ENCODE measurements around the gene PKP2.
A peak's percentile ranks its signal among the peaks of the same experiment; 100 is the strongest.

Gene PKP2

DNA sequence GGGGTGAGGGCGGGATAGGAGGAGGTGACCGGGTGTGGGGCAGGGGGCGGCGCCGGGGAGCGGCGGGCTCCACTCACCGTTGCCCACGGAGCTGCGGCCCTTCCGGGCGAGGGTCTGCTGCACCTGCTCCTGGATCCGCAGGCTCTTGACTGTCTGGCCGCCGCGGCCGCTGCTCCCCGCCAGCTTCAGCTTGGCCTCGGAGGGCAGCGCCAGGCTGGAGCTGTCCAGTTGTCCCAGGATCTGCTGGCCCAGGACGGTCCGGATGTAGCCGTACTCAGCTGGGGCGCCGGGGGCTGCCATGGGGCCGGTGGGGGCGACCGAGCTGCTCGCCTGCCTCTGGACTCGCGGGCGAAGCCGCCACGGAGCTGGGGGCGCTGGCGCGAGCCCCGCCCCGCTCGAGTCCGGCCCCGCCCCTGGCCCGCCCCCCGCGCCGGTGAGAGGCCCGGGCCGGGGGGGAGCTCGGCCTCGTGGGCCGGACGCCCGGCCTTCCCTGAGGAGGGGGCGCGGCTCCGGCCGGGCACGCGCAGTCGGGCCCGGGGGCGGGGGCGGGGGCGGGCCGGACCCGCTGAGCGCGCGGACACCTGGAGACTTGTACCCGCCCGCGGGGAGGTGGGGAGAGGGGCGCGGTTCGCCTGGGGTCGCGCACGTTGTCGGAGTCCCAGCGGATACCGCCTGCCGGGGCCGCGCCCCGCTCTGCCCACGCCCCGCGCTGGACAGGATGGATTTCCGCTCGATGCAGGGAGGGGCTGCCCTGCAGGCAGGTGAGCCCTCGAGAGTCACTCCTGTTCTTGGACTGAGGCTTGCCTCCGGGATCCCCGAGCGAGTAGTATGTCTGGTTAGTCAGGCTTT, at the start of gene PKP2:
Gene PKP2 (minus strand): TSS at position 346 of the 849 bp plus-strand sequence. CDS start 46 bp downstream, at position 300.
- DNase-seq: peak in 1 of 4 experiments; percentile 29

GRCh38 chr12:32944195-32944594, 47.6 kb upstream of the PKP2 start:
- DNase-seq: no peak

DNA sequence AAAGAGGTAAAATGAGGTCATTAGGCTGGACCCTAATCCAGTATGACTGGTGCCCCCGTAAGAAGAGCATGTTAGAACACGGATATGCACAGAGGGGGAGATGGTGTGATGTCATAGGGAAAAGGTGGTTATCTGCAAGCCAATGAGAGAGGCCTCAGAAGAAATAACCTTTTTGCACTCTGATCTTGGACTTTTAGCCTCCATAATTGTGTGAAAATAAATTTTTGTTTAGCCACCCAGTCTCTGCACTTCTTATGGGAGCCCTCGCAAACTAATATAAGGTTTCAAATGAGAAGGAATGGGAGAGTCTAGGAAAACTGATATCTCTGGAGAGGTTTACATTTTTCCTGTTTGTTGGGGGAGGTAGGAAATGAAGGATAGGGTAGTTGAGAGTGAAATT, 43.2 kb upstream of the PKP2 start:
- DNase-seq: no peak

DNA sequence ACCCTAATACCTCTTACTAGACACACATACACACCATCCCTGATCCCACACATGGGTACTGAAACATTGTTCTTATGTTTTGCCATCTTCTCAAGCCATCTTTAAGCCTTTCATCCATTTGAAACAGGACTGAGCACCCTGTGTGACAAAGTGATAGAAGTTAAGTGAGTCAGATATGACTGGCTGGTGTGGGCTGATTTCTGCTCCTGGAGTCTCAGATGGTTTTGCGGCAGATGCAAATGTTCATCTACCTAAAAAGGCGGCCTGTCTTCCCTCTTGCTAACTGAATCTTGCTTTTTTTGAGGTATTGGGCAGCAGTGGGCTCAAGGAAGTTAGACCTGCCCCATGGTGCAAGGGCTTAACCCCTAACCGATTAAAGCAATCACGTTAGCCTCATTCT, 30.4 kb upstream of the PKP2 start:
- DNase-seq: no peak

GRCh38 chr12:32926356-32926755, 29.8 kb upstream of the PKP2 start:
- DNase-seq: no peak

- DNase-seq: no peak
Observed at GRCh38 chr12:32922546-32923297, 26.1 kb upstream of the PKP2 start.

DNA sequence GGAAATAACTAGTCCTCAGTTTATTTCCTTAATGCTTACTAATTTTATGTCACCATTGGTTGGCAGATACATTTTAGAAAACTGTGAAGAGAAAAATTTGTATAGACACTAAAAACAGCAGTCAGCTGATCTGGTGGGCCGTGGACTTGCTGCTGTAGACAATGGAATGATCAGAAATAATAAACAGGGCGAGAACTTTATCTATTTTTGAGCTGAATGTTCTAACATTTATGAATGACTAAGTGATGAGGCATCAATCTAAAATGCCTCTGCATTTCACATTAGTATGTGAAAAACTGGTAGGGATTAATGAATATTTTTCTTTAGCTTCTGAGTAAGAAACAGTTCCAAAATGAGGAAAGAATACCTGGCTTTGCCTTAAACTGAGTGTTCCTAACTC, 24.8 kb upstream of the PKP2 start:
- no peak for DNase-seq

DNA sequence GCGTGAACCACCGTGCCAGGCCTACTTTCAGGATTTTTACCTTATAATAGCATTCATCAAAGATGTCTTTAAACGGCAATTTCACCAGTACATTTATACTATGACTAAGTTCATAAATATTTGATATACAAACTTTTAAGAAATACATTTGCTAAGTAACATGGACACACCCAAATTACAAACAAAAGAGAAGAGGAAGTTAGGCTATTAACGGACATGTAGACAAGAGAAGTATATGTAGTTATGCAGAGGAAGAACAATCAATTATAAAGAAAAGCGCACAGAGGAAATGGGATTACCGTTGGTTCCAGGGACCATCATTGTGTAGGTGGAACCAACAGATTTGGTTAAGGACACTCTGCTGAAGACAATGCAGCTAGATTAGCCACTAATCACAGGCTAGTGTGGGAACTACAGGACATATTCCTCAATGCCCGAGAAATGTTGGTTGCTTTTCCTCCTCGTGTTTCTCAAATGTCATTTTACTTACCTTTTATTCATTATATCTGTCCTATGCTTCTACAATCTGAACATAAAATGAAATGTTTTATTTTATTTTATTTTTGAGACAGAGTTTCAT, 24.0 kb upstream of the PKP2 start:
- no peak for DNase-seq

- DNase-seq: no peak
Observed at GRCh38 chr12:32918890-32919801, 22.6 kb upstream of the PKP2 start.

DNA sequence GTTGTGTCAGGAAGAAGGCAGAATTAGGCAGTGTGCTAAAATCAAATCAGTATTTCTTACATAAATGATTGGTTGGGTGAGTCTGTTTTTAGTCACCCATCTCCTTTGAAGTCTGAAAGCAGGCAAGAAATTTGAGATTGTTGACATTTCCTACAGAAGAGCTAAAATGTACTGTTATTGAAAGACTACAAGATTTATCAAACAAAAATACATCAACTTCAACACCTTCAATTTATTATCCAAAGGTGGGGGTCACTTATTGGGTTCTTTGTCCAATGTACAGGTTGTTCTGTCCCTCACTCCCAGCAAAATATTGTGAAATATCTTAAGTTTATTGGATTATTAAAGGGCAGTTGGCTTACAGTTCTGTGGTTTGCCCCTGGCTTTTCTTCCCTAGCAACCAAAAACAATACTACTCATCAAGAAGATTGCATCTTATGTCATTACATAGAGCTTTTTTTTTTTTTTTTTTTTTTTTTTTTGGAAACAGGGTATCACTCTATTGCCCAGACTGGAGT, 20.6 kb upstream of the PKP2 start:
- DNase-seq: no peak

- no peak for DNase-seq
Observed at GRCh38 chr12:32907898-32908476, 11.4 kb upstream of the PKP2 start.

DNA sequence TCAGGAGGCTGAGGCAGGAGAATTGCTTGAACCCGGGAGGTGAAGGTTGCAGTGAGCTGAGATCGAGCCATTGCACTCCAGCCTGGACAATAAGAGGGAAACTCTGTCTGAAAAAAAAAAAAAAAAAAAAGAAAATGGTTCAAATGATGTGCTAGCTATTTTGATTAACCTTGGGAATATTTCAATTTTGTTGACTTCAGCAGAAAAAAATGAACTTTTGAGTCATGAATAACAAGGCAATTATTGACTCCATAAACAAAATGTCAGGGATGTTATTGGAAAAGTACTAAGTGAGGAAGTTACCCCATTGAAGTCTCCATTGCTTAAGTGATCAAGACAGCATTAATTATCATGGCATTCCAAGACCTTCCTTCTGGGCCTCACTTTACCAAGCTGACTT, 10.6 kb upstream of the PKP2 start:
- DNase-seq: no peak

DNA sequence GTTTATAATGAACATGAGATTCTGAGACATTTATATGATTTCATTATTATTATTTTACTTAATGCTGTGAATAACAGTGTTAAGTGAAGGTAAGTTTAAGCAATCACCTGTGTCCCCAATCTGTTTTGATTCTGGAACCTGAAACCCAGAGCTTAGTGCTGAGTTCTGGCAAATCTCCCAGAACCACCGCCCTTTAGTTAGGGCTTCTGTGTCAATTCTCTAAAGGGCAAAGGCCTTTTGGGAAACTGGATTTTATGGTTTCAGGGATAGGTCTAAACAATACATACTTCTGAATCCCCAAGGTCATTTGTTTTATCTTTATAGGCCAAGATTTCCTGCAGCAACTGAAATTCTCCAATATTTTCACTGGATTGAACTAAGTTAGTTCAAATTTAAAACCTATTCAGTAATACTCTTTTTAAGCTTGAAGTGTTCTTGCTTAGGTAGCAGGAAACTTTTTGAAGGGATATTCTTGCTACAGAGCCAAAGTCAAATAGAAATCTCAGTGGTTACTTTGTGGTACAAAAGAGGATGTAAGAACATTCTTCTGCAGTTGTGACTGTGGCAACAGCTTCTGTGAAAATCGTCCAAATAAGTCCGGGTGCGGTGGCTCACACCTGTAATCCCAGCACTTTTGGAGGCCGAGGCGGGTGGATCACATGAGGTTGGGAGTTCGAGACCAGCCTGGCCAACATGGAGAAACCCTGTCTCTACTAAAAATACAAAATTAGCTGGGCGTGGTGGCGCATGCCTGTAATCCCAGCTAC, 10.0 kb upstream of the PKP2 start:
- no peak for DNase-seq

- no peak for DNase-seq
Observed at GRCh38 chr12:32903763-32904162, 7.2 kb upstream of the PKP2 start.

DNA sequence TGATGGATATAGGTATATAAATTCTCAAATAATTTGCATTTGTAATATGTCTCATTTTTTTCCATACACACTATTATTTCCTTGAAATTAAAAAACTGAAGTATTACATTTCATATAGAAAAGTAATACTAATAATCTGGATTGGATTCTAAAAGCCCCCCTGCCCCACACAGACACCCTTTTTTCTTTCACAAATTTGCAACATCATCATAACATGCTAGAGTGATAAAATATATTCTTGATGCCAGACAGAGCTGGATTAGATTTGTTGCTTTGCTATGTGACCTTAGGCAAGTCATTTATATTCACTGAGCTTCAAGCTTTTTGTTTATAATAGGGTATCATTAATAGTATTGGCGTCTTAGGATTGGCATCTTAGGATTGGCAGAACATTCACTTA, 6.7 kb upstream of the PKP2 start:
- no peak for DNase-seq

DNA sequence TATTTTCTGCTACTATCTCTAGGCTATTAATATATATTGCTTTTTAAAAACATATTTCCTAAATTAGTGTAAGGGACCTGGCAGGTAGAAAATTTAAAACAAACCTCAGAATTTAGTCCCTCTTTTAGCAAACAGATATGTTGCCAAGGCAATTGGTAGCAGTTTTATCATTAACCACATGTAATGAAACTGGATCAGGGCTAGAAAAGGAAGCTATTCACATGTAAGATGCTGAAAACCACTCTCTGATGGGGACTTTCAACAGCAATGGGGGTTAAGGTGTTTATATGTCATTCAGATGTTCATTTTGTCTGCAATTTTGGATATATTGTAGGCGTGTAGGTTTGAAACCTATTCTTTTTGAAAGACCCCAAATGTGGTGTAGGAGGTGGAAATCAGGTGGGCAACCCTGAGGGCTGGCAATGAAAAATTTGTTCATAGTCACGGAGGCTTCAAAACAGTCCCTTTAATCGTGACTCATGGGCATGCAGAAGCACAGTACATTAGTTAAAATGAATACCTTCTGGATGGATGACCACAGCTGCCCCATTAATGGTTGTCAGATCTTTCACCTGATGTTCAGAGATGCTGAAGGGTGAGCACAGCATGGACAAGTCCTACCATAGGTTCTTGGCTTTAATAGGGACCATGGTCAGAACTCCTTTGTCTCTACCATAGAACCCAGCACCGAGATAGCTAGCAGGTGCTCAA, 5.9 kb upstream of the PKP2 start:
- no peak for DNase-seq

GRCh38 chr12:32901553-32901952, 5.0 kb upstream of the PKP2 start:
- DNase-seq: no peak

DNA sequence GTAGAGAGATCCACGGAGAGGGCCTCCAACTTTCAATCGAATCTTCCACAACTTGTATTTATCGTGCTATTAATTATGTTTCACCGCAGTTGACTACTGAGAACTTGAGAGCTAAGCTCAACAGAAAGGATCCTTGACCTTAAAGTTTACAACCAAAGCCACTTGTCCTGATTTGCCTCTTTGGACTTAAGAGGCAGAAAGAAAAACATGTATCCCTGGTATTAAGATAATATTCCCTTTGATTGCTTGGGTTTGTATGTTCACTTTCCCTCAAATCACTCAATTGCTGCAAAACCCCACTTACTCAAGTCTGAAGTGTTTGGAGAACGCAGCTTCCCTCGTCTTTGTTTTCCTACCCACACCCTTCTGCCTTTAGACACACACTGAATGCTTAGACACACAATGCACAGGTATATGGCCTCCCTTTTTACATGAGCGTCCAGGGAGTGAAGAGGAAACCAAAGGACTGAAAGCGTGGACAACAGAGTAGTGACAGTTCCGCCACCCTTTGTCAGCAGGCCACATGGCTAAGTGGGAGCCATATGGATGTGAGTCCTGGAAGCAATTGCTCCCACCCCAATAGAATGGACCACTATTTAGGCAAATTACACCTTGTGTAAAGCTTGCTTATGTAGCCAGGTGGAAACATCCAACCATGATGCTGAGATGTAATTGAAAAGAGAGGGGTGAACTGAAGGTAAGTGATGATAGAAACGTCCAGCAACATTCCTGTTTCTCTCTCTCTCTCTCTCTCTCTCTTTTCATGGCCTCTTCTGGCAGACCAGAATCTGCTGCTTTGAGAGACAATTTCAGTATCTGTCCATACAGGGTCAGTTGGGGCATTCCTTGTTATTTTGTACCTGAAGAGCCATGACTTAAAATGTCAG, 1.4 kb upstream of the PKP2 start:
- DNase-seq: no peak

- no peak for DNase-seq
Observed at GRCh38 chr12:32897281-32897610, 669 bp upstream of the PKP2 start.
